ENCODE data around the gene DLX1.
"Not testable (repeated sequence)": the region's sequence is repeated elsewhere in the genome, so short reads cannot be mapped to it uniquely, and the experiment has no call there.

The DLX1 gene

DNA sequence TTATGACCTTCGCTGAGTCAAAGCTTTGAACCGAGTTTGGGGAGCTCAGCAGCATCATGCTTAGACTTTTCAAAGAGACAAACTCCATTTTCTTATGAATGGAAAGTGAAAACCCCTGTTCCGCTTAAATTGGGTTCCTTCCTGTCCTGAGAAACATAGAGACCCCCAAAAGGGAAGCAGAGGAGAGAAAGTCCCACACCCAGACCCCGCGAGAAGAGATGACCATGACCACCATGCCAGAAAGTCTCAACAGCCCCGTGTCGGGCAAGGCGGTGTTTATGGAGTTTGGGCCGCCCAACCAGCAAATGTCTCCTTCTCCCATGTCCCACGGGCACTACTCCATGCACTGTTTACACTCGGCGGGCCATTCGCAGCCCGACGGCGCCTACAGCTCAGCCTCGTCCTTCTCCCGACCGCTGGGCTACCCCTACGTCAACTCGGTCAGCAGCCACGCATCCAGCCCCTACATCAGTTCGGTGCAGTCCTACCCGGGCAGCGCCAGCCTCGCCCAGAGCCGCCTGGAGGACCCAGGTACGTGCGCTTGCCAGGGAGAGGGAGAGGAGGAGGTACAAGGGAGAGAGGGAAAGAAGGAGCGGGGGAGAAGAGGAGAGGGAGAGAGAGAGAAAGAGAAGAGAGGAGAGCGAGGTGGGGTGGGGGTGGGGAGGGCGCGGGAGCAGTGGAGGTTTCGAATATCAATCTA lies at the start of gene DLX1:
Gene DLX1 (plus strand): TSS at position 48 of the 700 bp plus-strand sequence. CDS start 171 bp downstream, at position 219.
- DNase-seq = no peak

GRCh38 chr2:172038121-172038520 lies 47.2 kb upstream of the DLX1 start:
- DNase-seq = no peak

DNA sequence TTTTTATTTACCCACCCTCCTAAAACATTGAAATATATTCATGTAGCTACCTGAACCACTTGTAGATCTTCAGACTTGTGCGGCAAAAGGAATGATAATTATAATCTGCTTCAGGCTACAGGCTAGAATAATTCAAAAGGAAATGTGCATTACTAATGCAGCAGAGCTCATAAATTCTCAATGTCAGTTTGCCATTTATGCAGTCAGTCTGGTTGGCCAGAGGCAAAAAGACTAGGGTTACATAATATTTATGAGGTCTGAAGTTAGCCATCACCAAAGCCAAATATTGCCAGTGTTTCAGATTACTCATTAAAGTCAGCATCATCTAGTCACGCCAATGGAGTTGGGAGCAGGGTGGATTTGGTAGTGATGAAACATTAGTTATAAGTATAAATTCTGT lies 46.7 kb upstream of the DLX1 start:
- no peak for DNase-seq

DNA sequence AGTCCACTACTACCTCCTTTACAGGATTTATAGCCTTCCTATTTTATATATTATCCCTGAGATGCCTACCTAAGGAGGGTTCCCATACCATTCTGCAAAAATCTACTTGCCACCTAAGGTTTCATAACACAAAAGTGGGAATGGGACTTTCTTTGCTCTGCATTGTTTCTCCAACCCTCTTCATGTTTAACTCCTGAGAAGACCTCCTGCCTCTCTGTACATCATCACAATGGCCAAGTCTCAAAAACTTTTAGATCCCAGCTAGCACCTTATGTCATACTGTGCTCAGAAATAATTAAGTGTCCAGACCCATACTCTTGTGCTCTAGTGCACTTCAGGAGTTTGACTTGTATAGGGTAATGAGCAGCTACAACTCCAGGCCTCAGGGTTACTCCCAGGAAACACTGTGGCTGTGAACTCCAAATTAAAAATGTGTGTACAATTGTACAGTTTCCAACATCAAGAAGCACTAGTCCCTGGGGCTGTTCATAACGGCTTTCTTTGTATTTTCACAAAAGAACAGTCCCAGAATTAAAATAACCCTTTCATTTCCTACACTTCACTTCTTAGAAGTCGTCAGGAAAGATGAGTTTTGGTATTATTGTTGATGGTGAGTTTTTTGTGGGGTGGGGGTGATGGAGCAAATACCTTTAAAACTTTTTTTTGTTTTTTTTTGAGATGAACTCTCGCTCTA lies 46.1 kb upstream of the DLX1 start:
- DNase-seq = no peak

DNA sequence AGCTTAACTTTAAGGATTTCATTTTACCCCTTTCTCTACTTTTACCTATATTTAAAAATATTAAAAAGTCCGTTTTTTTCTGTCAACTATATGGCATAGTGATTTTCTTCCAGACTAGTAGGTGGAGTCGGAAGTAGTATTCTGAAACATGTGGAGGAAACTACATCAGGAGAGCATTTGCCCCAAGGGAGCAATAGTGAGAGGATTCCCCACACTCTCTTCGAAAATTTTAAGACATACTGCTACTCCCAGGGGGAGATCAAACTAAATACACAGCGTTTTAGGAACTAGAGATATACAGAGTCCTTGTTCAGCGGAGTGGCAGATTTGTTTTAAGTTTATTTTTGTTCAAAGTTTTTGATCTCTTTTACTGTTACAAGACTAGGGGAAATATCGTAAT lies 45.0 kb upstream of the DLX1 start:
- no peak for DNase-seq

GRCh38 chr2:172046080-172046678 lies 39.1 kb upstream of the DLX1 start:
- DNase-seq = no peak

- no peak for DNase-seq
These were observed 38.3 kb upstream of the DLX1 start for GRCh38 chr2:172046866-172047565.

- DNase-seq = no peak
These were observed 37.5 kb upstream of the DLX1 start for GRCh38 chr2:172047566-172048507.

GRCh38 chr2:172048508-172049503 lies 36.5 kb upstream of the DLX1 start:
- no peak for DNase-seq

DNA sequence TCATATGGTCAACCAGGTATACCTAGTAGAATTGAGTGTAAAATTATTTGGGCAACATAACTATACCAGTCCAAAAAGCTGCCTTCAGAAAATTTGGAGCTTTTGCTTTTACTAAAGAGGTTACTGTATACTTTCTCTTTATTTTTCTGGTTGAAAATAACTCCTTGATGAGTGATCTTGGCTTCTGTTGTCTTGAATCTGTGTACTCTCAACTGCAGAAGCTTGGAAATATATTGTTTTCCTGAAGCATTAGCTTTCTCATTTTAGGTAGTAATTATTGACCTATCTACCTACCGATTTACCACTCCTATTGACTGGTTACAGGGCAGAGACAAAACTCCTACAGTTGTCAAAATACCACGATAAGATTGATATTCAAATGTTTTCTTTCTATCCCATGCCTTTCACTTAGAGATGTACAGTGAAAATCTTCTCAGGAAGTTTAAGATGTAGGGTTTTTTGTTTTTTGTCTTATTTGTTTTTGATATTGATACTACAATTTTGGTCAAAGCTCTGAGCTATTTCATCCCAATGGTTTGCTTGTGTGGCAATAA lies 35.7 kb upstream of the DLX1 start:
- no peak for DNase-seq

DNA sequence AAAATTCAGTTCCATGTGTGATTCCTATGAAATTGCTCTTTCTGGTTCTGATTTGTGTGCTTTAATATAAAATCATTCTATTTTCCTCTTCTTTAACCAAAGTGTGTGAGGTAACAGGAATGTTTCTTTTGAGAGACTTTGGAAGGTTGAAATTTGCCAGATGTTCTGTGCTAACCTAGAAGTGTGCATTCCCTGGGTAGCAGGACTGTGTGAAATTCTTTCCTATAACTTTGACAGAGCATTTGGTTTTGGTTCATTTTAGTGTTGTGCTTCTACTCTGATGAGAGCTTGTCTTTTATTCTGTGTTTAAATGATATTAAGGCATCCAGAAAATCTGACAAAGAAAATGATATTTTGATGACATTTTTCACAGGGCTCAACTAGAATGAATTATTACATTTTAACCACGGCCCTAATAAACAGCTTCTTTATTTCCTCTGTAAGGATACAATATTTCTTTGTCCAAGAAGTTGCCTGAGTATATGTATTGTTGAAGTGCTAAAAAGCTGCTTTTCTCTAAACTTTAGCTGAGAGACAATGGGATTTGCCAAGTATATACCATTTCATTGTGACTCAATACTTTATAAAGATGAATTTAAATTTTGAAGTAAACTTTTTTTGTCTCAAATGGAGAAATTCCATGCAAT lies 34.7 kb upstream of the DLX1 start:
- no peak for DNase-seq

DNA sequence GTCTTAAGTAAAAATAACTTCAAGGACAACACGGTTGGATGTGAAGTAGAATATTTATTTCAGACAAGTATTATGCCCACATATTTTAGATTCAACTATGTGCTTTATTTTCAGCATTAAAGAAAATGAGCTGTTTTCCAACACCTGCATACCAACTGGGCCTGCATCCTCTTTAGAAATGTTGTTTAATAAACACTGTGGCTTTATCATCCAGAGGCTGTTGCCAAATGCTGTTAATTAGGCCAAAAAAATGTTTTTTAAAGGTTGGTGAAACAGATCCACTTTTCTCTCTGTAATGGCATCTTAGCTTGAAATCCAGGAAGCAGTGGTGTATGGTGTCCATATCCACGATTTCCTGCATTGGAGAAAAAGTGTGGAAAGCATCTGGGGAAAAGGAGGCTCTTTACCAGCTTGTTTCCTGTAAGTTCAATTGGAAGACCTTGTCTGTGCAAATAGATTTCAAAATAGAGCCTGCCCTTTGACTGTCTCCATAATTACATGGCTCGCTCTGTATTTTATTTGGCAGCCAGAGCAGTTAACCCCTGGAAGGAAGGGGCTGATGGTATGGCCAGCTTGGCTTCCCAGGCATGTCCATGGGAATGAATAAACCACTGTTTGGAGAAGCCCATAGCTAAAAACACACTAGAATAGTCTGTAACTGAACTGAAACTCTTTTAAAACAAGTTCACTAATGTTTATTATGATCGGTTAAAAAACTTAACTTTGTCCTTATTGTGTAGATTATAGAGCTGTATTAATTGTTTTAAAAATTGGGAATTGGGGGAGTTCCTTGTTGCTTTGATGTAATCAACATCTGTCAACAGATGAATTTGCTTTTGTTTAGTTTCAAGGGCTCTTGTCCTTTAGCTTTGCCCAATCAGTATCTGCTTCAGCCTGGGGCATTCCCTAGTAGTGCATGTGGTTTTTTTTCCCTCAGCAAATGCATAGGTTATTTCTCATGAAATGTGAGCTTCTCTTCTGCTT lies 33.0 kb upstream of the DLX1 start:
- no peak for DNase-seq

GRCh38 chr2:172053486-172053885 lies 31.8 kb upstream of the DLX1 start:
- no peak for DNase-seq

DNA sequence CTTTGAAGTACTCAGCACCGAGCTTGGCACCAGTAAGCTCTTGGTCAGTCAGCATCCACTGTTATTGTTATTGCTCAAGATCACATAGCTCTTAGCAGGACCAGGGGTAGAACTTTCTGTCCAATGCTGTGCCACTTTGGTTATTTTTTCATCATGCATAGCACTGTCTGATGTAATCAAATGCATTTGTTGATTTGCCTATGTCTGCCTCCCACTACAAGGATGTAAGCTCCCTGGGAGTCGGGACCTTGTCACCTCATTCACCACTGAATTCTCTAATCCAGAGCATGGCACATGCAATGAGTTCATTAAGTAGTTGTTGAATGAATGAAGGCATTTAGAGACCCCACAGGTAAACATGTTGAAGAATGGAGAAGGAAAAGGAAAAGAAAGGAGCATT lies 29.0 kb upstream of the DLX1 start:
- no peak for DNase-seq

GRCh38 chr2:172058660-172059059 lies 26.6 kb upstream of the DLX1 start:
- DNase-seq = no peak

DNA sequence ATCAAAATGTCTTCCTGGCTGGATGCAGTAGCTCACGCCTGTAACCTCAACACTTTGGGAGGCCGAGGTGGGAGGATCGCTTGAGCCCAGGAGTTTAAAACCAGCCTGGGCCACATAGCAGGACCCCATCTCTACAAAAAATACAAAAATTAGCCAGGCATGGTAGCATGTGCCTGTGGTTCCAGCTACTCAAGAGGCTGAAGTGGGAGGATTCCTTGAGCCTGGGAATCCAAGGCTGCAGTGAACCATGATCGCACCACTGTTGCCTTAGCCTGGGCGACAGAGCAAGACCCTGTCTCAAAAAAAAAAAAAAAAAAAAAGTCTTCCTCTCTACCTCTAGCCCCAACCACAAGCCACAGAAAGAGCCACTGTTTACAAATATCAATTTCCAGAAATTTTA lies 25.2 kb upstream of the DLX1 start:
- DNase-seq = not testable (repeated sequence)

DNA sequence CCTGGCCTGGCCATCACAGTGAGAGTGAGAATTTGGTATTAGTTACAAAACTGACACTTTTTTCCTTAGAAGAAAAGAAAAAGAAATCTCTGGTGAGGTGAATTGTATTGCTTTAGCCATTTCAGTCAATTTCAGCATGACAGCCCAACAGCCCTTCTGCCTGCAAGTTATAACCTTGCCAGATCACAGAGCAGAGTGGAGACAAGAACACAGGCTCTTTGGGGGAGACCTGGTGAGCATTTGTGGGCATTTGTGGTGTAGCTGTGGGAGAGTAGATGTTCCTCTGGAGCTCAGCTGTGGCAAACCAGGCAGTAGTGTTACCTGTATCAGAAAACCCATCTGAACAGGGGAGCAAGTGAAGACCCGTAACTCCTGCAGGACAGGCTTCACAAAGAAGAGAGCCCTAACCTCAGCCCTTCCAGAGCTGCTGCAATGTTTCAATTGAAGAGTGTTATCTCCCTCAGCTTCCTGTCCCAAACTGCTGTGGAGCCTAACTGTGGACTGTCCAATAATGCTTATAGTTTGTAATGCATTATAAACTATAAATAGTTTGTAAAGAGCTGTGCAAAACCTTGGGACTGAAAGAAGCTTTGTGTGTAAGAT lies 22.8 kb upstream of the DLX1 start:
- DNase-seq = no peak

DNA sequence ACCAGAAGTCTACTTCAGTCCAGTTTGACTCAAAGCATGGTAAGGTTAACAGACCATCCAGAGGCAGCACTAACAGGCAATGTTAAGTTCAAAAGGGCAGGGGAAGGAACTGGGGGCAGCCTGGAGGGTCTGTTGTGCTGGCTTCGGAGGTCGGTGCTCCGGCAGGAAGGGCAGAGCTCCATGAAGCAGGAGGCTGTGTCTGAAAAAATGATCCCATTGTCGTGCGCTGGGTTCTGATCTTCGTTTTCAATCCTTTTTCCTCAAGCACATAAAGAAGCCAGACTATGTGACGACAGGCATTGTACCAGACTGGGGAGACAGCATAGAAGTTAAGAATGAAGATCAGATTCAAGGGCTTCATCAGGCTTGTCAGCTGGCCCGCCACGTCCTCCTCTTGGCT lies 21.9 kb upstream of the DLX1 start:
- no peak for DNase-seq

- DNase-seq = no peak
These were observed 20.2 kb upstream of the DLX1 start for GRCh38 chr2:172065111-172065510.
